GM12872 (cell line): ENCODE data around the gene PCDH1.

Experiments used
- TF ChIP-seq, protein P1 (sequence below): IDR thresholded peaks from 3 replicates; pipeline ENCODE4 v1.5.1; 2011; ENCODE audit warnings: low read depth, mild to moderate bottlenecking, low read length, moderate library complexity; ENCODE audit not compliant: insufficient read depth

PCDH1 gene

DNA sequence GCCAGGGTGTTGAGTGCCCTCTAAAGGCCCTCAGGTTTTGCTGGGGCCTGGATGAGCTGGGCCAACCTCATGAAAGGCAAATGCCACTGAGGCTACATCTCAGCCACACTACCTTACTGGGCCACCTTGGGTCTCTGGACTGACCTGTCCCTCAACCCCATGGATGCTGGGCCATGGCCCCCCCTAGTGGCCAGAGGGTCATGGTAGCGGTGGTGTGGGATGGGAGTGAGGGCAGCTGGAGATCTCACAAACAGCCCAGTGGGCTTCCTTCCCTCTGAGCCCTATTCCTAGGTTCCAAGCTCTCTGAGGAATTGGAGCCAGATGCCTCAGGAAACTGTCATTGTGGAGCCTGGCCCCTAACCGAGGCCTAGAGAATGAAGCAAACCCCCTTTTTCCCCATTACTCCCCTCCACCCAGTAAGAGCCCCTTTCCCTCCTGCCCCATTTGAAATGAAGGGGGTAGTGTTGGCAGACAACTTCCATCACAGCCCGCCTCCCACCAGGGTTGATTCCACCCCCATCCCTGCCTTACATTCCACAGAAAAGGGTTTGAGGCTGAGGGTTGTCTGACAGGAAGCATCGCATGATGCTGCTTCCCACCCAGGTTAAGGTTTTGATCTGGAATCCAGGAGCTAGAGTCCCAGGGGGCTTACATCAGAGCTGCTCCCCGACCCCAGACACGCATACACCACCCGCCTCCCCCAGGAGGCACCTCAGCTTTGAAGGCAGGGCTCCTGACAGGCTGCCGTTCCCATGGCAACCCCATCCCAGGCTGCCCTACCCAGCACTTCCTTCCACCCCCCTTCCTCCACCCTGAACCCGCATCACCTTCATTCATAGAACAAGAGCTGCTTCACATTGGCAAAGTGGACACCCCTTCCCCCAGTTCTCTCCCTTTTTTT lies 63.9 kb downstream of the PCDH1 start:
- TF ChIP-seq, protein P1, sequence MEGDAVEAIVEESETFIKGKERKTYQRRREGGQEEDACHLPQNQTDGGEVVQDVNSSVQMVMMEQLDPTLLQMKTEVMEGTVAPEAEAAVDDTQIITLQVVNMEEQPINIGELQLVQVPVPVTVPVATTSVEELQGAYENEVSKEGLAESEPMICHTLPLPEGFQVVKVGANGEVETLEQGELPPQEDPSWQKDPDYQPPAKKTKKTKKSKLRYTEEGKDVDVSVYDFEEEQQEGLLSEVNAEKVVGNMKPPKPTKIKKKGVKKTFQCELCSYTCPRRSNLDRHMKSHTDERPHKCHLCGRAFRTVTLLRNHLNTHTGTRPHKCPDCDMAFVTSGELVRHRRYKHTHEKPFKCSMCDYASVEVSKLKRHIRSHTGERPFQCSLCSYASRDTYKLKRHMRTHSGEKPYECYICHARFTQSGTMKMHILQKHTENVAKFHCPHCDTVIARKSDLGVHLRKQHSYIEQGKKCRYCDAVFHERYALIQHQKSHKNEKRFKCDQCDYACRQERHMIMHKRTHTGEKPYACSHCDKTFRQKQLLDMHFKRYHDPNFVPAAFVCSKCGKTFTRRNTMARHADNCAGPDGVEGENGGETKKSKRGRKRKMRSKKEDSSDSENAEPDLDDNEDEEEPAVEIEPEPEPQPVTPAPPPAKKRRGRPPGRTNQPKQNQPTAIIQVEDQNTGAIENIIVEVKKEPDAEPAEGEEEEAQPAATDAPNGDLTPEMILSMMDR, result peak; percentile 83

DNA sequence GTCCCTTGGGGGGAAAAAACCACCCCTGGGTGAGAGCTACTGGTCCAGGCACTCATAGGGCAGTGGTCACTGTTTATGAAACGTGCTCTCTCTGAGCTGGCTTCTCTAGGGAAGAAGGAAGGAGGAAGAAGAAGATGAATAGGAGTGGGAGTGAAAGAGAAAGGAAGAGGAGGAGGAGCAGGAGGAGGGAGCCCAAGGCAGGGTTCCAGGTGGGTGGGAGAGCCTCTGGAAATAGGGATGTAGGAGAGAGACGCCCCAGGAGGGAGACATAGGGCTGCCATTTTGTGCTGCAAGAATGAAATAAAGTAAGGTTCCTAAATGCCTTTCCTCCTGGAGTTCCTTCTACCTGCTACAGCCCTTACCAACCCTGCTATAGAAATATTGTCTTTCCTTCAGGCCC lies 65.7 kb downstream of the PCDH1 start:
- TF ChIP-seq, protein P1, result no peak

DNA sequence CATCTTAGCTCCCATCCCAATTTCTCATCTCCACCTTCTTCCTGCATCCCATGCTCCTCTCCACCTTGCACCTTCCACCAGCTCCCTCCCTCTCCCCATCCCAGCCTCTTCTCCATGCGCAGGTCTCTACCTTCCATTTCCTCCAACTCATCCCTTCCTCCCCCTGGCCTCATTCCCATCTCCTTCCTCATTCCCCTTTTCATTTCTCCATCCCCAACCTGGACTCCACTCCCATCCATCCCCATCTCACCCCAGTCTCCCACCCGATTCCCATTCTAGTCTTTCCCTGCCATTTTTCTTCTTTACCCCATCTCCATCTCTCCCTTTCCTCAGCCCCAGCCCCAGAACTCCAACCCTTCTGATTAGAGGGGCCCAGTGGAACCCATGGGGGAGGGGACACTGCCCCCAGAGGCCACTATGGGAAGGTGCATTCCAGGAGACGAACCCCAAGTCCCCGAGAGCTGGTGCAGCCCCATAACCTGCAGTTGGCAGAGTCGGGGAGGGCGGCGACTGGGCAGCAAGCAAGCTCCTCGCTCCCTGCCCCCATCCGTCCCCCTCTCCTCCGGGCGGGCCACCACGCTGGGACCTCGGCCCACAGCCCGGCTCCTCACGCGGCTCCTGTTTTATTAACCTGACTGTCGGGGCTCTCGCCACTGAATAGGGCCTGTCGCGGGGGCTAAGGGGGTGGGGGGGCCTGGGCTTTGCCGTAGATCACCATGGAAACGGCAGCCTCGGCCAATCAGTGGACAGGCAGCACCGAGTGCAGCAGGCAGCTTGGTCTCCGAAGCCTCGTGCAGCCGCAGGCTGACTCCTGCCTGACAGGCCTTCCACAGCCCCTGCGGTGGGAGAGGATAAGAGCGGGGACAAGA lies 66.7 kb downstream of the PCDH1 start:
- TF ChIP-seq, protein P1, result peak; percentile 81

DNA sequence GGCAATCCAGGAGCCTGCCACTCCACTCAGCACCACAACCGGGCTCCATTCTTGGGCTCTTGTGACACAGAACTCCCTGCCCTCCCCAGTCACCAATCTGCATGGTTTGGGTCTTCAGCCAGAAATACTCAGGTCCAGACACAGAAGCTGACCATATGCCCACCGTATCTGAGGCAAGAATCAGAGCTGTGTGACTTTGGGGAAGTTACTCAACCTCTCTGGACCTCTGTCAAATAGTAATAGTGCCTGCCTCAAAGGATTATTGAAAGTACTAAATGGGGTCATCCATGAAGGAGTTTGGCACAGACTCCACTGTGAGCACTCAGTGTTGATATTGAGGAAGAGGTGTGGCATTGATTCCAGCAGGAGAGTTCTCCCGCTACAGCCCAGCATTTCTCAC lies 67.5 kb downstream of the PCDH1 start:
- TF ChIP-seq, protein P1, result no peak

DNA sequence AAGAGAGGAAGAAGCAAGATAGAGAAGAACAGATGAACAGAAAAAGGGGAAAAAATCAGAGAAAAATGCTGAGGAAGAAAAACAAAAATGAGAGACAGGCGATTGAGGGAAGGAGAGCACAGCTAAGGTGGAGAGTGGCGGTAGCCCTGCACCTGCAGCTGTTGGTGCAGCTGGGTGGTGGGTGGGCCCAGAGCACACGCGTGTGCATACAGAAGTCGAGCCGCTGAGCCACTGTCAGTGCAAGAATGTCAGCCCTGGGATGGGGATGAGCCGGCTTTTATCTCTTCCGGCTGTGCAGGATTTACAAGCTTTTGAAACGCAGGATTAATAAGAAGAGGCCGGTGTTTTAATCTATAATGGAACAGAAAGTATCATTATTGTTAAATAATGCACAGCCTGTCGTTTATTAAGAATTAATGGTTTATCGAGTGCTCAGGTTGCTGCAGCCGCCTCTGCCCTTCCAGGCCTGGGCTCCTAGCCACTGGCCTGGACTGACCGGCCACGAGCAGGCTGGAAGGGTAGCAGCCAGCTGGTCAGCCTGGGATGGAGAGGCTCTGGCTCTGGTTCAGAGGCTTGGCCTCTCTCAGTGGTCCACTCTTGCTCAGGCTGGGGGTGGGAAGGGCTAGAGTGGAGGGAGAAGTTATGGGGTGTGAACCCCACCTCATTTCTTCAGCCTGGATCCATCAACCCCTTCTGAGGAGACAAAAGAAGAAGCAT lies 68.7 kb downstream of the PCDH1 start:
- TF ChIP-seq, protein P1, result no peak

DNA sequence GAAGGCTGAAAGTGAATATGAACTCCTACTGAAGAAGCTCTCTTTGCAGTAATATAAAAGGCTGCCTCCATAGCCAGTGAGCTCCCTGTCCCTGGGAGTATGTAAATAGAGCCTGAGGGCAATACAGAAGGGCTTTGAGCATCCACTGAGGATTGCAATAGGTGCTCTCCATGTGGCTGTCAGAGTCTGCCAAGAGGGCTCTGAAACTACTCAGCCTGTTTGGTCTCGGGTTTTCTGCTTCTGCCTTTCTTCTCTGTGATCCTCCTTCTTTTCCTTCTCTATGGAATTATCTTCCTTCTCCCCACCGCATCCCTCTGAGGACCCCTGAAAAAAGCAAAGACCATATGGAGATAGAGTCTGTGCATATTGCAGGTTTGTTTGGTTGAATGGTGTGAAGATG lies 69.4 kb downstream of the PCDH1 start:
- TF ChIP-seq, protein P1, result no peak

DNA sequence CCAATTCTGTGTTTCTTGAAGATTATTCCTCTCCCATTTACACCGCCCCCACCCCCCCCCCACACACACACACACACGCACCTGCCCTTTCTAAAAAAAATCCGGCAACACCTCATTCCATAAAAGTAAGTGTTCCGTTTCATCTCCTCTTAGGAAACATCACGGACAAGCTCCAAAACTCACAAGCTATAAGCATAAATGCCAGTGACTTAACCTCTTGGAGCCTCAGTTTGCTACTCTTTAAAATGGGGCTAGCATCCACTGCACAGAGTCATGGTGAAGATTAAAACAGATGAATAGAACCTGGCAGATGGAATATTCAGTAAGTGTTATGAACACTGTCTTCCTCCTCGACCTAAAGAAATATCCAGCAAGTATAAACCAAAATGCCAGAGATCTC lies 70.5 kb downstream of the PCDH1 start:
- TF ChIP-seq, protein P1, result no peak
